ENCODE results near the gene KCNK1.

The KCNK1 gene

DNA sequence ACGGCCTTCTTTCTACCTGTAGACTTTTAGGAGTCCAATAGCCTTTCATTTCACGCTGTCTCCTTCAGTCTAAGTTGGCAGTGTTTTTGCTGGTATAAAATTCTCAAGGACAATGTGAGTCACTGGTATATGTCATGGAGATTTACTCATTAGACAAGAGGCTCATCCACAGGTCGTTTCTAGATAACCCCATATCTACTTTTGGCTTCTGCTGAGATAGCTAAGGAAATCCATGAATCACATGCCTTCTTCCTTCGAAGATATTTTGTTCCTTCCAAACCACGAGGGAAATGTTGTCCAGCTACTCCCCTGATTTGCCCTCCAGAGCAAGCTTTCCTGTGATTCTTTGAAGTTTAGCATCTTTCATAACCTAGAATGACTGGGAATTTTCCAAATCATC lies 38.5 kb upstream of the KCNK1 start:
- TF ChIP-seq, protein P1, sequence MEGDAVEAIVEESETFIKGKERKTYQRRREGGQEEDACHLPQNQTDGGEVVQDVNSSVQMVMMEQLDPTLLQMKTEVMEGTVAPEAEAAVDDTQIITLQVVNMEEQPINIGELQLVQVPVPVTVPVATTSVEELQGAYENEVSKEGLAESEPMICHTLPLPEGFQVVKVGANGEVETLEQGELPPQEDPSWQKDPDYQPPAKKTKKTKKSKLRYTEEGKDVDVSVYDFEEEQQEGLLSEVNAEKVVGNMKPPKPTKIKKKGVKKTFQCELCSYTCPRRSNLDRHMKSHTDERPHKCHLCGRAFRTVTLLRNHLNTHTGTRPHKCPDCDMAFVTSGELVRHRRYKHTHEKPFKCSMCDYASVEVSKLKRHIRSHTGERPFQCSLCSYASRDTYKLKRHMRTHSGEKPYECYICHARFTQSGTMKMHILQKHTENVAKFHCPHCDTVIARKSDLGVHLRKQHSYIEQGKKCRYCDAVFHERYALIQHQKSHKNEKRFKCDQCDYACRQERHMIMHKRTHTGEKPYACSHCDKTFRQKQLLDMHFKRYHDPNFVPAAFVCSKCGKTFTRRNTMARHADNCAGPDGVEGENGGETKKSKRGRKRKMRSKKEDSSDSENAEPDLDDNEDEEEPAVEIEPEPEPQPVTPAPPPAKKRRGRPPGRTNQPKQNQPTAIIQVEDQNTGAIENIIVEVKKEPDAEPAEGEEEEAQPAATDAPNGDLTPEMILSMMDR (IDR thresholded peaks at IDR 0.05; ENCODE audit: low read depth, low read length) = no peak
- H3K4me3 ChIP-seq (ENCODE audit: low read depth, low read length) = no peak overlapping the region

DNA sequence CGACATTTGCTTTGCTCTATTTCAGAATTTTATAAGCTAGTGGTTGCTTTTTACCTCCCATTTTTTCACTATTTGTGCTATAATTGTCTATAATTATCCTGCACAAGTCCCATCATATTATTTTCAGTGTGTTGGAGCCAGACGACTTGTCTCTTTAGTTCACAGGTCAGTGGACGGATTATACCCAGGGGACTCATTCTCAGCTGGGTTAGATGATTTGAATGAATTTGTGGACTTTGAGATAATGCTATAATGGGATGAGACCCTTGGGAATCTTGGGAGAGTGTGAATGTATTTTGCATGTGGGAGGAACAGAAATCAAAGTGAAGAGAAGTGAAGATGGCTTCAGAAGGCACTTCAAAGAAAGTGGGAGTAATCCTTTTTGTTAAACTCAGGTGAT lies 31.5 kb upstream of the KCNK1 start:
- TF ChIP-seq, protein P1 (IDR thresholded peaks at IDR 0.05; ENCODE audit: low read depth, low read length) = no peak
- no peak overlapping the region for H3K4me3 ChIP-seq (ENCODE audit: low read depth, low read length)

DNA sequence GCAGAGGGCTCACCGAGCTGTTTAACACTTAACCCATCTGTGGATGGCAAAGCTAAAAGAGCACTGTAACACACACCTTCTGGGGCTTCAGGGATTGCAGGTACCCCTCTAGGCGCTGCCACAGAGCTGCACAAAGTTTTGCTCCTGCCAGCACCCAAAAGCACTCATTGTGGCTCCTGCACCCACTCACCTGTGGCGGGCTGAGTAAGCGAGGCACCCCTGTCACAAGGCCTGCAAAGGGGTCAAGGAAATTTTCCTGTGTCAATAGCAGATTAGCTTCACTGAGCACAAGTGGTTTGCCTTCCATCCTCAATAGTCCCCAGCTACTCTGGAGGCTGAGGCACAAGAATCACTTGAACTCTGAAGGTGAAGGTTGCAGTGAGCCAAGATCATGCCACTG lies 29.5 kb upstream of the KCNK1 start:
- TF ChIP-seq, protein P1 (IDR thresholded peaks at IDR 0.05; ENCODE audit: low read depth, low read length) = no peak
- H3K4me3 ChIP-seq (ENCODE audit: low read depth, low read length) = no peak overlapping the region

DNA sequence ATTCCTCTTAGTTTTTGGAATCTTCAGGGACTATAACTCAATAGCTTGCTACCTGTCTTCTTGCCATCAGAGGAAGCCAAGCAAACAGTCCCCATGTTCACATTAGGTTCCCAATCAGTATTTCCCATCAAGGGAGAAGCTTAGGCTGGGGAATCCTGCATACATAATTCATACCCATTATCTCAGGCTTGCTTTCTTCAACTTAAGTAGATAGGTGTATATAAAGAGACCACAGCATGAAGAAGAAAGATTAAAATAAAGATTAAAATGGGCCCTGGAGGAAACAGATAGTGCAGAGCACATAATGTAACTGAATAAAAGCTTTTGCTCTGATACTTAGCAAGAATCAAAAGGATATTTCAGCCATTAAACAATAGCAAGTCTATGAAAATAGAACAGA lies 29.0 kb upstream of the KCNK1 start:
- TF ChIP-seq, protein P1 (IDR thresholded peaks at IDR 0.05; ENCODE audit: low read depth, low read length) = no peak
- H3K4me3 ChIP-seq (ENCODE audit: low read depth, low read length) = no peak overlapping the region

DNA sequence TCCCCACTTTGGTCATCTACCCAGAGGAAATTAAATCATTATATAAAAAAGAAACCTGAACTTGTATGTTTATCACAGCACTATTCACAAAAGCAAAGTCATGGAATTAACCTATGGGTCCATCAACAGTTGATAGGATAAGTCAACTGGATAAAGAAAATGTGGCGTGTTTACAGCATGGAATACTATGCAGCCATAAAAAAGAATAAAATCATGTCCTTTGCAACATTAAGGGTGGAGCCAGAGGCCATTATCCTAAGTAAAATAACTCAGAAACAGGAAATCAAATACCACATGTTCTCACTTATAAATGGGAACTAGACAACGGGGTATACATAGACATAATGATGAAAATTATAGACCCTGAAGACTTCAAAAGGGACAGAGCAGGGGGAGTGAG lies 27.6 kb upstream of the KCNK1 start:
- H3K4me3 ChIP-seq (ENCODE audit: low read depth, low read length) = no peak overlapping the region
- TF ChIP-seq, protein P1 (IDR thresholded peaks at IDR 0.05; ENCODE audit: low read depth, low read length) = no peak

DNA sequence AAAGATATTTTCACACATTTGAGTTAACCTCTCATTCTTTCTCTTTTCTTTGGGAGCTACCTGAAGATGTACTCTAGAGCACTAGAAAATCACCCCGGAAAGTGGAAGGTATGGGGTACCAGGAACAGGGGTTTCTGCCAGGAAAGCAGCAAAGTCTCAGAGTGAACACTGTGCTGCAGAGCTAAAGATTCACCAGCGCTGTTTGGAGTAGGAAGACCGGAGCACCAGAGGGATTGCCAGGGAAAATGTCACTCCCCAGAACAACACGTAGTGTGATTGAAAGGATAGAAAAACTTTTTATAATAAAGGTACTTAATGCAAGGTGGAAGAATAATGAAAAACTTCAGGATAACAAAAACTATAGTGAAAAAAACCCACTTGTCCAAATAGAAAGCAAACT lies 26.7 kb upstream of the KCNK1 start:
- TF ChIP-seq, protein P1 (IDR thresholded peaks at IDR 0.05; ENCODE audit: low read depth, low read length) = no peak
- no peak overlapping the region for H3K4me3 ChIP-seq (ENCODE audit: low read depth, low read length)

DNA sequence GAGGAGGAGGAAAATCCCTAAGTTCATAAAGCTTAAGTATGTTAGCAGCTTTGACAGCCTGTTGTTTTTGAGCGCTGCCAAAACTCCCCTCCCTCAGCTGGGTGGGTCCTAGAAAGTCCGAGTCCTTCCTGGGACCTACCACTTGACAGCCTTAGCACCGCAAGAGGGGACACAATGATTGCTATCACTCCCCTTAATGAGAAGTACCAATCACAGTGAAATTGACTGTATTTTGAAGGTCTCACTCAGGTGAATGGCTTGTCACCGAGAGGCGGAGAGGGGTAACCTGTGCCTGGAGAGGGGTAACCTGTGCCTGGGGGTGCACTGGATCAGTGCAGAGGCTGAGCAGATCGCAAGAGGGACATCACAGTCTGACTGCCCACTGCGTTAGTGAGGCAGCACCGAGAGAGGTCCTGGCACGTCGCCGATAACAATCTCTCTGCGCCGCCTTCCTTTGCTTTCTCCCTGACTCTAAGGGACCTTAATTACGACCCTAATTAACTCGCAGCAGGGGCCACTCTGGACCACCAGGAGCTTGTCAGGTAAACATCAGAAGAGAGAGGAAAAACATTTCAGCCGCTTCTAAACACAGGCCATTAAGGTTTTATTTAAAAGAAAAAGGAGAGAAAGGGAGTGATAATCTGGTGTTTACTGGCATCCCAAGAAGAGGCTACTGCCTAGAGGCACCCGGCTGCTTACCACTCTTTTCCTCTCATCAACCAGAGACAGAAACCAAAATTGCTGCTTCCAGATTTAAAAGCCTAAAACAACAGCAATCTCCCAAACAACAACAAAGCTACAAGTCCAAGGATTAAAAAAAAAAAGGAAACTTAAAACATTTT lies 25.7 kb upstream of the KCNK1 start:
- TF ChIP-seq, protein P1 (IDR thresholded peaks at IDR 0.05; ENCODE audit: low read depth, low read length) = no peak
- H3K4me3 ChIP-seq (ENCODE audit: low read depth, low read length) = no peak overlapping the region
